GM18520 (cell line): Measurements from ENCODE around the gene PARD3.
"Not testable (repeated sequence)": the region's sequence is repeated elsewhere in the genome, so short reads cannot be mapped to it uniquely, and the experiment has no call there.

Source experiments
- ATAC-seq: cut with Tn5 transposase; IDR thresholded peaks from one replicate; pipeline ENCODE4 v1.9.1; 2021; ENCODE audit not compliant: unreplicated experiment

PARD3 gene

DNA sequence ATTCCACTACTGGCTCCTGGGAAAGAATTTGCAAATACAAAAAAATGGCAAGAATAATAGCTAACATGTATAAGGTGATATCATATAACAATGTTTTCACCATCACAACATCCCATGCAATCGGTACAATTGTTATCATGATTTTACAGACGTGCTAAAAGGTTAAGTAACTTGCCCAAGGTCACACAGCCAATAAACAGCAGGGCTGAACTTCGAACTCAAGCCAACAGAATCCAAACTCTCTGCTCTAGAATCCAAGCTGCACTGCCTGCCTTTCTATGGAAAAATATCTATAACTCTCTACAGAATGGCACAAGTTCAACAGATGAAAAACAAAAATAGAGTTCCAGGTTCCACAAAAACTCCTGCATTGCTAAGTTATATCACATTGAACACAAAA, 160.9 kb downstream of the PARD3 start:
- ATAC-seq, result no peak

DNA sequence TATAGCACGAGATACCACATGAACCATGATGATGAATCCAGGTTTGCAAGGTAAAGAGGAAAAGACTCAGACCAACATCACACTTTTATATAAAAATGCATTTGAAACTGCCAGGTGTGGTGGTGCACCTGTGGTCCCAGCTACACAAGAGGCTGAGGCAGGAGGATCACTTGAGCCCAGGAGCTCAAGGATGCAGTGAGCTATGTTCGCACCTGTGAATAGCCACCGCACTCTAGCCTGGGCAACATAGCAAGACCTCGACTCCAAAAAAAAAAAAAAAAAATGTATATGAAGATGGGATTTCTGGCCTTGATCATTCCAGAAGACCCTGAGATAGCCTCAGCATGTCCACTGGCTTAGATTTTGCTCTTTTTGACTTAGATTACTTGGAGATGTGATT, 161.6 kb downstream of the PARD3 start:
- no peak for ATAC-seq

DNA sequence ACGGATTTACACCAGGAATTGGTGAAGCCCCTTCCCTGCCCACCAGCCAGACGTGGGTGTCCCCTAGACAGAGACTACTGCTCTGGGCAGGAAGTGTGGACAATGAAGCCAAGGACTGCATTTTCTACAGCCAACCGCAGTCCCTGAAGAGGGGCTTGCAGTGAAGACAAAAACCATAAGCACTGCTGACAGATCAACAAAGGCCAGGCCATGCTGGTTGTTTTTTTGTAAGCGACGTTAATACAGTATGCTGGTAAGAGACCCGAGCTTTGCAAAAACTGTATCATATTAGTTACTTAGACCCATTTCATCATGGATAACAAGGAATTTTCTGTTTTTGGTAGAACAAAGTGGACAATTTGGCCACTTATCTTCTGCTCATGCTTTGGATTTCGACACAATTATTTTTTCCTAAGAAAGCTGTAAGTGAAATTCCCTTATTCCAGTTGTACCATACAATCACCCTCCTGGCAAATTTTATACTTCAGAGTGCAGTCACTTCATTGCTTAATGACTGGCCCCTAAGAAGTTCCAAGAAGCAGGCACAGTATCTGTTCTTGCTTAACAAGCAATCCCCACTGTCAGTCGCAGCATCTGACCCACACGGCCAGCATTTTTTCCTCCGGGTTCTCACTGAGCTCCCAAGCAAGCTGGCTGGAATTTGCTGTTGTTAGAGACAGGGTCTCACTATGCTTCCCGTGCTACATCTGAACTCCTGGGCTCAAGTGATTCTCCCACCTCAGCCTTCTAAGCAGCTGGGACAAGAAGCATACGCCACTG, 163.5 kb downstream of the PARD3 start:
- no peak for ATAC-seq

- no peak for ATAC-seq
Measured at GRCh38 chr10:34650156-34650555, 164.9 kb downstream of the PARD3 start.

DNA sequence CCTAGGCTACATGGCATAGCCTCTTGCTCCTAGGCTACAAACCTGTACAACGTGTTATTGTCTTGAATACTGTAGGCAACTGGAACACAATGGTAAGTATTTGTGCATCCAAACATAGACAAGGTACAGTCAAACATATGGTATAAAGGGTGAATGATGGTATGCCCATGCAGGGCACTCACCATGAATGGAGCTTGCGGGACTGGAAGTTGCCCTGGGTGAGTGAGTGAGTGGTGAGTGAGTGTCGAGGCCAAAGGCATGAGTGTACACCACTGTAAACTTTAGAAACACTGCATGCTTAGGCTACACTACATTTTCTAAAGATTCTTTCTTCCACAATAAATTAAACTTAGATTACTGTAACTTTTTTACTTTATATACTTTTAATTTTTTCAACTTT, 165.7 kb downstream of the PARD3 start:
- no peak for ATAC-seq

- no peak for ATAC-seq
Measured at GRCh38 chr10:34648919-34649318, 166.2 kb downstream of the PARD3 start.

- no peak for ATAC-seq
Measured at GRCh38 chr10:34647875-34648865, 166.9 kb downstream of the PARD3 start.

DNA sequence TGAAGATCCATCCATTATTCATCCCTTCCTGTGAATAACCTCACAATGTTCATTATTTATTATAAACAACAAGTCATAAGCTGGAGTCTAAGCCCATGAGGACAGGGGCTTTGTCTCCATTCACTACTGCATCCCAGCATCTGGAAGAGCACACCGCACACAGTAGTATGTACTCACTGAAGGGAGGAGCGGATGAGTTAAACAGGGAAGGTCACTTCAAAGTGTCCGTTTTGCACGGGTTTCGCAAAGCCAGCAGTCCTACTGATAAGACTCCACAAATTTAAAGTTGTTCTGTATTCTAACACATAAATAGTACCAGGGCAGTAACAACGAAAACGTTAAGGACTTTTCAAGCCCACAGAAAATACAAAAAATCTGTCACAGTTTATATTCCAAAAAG, 167.9 kb downstream of the PARD3 start:
- ATAC-seq, result no peak

DNA sequence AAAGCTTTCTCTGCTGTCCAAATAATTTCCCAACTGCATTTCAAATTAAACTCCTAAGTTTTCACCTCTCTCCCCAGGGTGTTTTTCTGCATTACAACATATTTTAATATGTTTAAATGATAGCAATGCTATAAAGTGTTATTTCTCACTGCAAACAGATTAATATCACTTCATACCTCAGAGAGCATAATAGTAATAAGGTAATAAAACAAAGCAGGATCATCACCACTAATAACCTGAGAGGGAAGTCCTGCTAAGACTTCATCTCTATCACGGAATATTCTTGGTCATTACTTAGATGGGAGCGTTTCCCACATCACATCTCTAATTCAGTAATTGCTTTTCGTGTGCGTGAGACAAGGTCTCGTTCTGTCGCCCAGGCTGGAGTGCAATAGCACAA, 168.8 kb downstream of the PARD3 start:
- ATAC-seq, result no peak

GRCh38 chr10:34644815-34645214, 170.3 kb downstream of the PARD3 start:
- ATAC-seq, result not testable (repeated sequence)

DNA sequence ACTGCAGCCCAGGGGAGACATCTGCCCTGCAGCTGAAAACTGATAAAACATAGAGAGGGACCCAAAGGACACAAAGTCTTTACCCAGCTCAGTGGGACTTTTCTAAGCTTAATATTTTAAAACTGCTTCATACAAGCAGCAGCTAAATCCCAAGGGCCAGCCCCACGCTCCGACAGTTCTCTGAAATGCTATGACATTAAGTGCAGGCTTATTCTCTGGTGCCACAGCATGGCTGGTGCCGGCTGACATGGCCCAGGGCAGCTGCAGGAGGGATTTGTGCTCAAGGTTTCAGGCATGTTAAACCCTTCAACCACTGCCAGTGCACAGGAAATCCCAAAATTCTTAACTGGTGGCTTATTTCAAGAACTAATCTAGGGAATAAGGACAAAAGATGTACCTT, 170.9 kb downstream of the PARD3 start:
- ATAC-seq, result no peak

DNA sequence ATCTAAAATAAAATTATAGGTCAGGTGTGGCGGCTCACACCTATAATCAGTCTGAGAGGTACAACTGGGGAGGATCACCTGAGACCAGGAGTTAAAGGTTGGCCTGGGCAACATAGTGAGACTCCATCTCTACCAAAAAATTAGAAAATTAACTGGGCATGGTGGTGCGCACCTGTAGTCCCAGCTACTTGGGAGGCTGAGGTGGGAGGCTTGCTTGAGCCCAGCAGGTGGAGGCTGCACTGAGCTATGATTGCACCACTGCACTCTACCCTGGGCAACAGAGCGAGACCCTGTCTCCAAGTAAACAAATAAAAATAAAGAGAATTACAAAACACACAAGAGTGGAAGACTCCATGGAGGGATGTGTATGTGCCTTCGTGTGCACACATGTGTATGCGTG, 171.5 kb downstream of the PARD3 start:
- no peak for ATAC-seq

GRCh38 chr10:34641913-34642558, 173.1 kb downstream of the PARD3 start:
- ATAC-seq, result no peak

DNA sequence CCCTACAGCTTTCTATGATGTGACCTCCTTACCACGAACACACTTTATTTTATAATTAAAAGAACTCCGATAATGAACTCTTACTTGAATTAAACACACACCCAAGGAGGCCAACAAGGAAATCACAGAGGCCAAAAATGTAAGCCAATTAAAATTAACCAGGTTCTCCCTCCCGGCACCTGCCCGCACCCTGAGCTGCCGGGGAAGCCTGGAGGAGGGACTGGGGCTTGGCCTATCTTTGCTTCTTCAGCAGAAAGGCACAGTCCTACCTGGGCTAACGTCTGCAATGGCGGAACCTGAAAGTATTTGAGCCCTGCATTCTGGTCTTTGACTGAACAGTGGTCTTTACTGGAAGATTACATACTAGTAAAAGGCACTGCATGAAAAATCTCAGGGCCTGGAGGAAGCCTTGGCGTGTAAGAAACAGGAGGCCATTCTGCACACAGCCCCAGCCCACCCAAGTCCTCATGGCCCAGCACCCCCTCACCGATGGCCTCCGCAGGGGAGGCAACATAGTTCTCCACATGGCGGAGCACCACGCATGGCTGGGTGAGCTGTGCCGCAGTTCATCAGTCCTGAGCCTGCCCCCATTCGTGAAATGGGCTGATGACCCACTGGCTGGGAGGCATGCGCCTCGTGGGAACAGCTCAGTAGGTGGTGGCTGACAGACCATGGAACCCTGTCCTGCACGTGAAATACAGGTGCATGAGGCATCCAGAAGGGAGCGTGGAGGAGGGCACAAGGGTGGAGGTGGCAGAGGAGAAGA, 173.8 kb downstream of the PARD3 start:
- no peak for ATAC-seq

DNA sequence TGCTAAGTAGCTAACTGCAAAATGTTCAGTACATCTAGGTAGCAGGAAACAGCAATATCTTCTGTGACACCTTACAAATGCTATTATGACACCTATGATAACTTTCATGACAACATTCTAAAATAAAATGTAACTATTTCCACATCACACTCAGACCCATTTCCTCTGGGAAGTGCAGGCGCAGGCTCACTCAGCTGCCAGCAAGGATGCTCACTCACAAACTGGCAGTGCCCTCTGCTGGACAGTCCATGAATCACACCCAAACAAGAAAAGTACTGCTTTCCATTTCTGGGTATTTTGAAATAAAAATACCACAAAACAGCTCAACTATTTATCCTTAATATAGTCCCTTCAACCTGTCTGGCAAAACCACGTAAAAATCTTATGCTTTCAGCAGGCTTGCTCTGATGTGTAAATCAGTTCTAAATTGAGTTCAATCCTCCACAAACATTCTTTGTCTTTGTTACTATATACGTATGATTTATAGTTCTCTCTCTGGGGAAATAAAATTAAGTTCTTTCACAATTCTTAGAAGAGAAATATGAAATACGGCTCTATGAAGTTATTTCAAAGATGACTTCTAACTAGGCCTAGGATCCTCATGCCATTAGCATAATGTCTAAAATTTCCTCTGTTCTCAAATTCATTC, 176.6 kb downstream of the PARD3 start:
- peak; percentile 46 for ATAC-seq

- peak; percentile 62 for ATAC-seq
Measured at GRCh38 chr10:34637418-34637911, 177.6 kb downstream of the PARD3 start.

- no peak for ATAC-seq
Measured at GRCh38 chr10:34635111-34635510, 180.0 kb downstream of the PARD3 start.

GRCh38 chr10:34633374-34633773, 181.7 kb downstream of the PARD3 start:
- no peak for ATAC-seq

DNA sequence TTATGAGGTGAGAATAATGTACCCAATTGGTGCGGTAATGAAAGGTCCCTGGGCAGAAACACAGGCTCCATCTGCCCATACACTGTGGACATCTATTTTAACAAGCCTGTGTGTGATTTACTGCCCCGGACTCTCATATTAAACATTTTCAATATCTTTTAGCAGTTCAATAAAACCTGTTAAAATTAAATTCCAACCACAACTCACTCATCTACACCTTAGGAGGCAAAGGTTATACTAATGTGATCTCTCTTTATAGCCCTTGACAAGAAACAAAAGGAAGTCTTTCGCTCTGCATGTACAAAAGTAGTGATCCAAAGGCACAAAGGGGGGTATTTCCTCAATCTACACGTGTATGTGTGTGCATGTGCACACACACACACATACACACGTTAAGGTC, 186.0 kb downstream of the PARD3 start:
- ATAC-seq, result no peak

- no peak for ATAC-seq
Measured at GRCh38 chr10:34628174-34628796, 186.8 kb downstream of the PARD3 start.
